GM20431 (cell line): ENCODE data around the gene CCM2L.

Experiments used
- in situ Hi-C: fragments of 300-500 bp; cut with MseI, MboI; formaldehyde crosslinking; loops from one replicate; pipeline ENCODE4 v1.15.0; 2020; ENCODE audit warnings: low sequenced_read_pairs; ENCODE audit not compliant: unreplicated experiment

CCM2L gene

GRCh38 chr20:32010101-32010500 is at the start of gene CCM2L:
Gene CCM2L (plus strand): TSS chr20:32010438. CDS start chr20:32010455, 17 bp downstream.
- in situ Hi-C loops = no loop called here

DNA sequence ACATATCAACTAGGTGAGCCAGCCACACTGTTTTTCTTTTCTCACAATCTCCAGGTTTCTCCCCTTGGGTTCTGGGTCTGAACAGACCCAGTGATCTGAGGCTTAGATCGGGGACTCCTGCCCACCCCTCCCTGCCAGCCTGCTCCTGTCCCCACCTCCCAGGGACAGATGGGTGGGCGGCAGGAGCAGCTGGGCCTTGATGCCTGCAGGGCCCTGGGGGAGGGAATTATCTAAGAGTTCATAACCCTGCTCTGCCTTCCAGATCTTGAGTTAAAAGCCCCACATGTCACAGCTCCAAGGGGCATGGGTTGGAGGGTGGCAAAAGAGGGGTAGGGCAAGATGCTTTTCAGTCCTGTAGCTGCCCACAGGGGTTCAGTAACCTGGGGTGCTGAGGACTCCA is 47.5 kb upstream of the CCM2L start:
- in situ Hi-C loops = no loop called here

GRCh38 chr20:31963889-31964288 is 46.3 kb upstream of the CCM2L start:
- in situ Hi-C loops = no loop called here

DNA sequence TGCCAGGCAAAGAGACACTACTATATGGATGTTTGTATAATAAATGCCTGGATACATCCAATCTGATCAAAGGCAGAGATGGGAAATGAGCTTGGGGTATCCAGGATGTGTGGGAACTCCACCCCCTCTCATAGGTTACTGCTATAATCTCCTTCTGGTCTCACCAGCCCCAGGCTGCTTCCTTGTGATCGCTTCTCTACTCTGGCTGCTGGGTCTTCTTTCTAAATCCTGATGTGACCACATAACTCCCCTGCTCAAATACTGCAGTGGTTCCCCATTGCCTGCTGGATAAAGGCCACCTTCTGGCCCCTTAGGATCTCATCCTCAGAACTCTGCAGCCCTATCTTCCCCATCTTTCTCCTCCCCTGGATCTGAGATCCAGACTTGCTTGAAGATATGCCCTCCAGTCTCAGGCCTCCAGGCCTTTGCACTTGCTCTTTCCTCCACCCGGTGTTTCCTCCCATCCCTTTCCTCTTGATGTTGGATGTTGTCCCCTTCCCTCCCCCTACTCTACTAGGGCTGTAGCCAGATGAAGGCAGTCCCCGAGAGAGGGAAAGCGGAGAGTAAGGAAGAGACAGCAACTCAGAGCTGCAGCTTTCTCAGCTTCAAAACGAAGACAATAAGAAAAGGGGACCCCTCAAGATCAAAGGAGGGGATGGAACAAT is 43.1 kb upstream of the CCM2L start:
- in situ Hi-C loops = no loop called here

DNA sequence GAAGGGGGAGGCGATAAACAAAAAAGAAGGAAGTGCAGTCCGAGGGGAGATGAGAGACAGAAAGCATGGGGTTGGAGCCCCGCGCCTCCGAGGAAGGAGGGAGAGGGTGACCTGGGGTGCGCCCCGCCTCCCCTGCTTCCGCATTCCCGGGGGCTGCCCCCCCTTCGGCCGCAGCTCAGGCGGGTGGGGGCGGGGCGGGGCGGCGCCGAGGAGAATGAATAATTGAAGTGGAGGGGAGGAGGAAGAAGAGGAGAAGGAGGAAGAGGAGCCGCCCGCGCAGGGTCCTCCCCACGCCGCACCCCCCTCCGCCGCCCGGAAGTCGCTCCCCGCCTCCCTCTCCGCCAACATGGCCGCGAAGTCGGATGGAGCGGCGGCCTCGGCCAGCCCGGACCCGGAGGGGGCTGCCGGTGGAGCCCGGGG is 42.4 kb upstream of the CCM2L start, which contains the start of gene XKR7:
Gene XKR7, plus strand, starts transcription at position 322 of the 420 bp plus-strand sequence. Its CDS starts 25 bp downstream, at position 347.
- in situ Hi-C loops = no loop called here

DNA sequence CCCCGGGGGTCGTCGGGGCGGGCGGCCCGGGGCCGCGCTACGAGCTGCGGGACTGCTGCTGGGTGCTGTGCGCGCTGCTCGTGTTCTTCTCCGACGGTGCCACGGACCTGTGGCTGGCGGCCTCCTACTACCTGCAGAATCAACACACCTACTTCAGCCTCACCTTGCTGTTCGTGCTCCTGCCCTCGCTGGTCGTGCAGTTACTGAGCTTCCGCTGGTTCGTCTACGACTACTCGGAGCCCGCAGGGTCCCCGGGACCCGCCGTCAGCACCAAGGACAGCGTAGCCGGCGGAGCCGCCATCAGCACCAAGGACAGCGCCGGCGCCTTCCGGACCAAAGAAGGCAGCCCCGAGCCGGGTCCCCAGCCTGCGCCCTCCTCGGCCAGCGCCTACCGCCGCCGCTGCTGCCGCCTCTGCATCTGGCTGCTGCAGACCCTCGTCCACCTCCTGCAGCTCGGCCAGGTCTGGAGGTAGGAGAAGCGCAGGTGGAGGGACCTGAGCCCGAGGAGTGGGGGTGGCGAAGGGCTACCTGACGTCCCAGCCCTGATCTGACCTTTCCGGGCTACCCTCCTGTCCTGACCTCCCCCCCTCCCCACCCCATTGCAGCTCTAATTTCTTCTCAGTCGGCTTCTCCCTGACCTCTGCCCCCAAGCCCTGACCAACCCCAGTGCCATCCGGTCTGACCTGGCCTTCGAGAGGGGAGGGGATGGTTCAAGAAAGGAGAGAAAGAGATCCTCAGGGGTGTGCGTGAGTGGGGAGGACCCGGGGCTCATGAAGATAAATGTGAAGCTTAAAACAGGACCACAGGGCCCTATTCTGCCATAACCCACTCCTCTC is 41.7 kb upstream of the CCM2L start:
- in situ Hi-C loops = no loop called here

DNA sequence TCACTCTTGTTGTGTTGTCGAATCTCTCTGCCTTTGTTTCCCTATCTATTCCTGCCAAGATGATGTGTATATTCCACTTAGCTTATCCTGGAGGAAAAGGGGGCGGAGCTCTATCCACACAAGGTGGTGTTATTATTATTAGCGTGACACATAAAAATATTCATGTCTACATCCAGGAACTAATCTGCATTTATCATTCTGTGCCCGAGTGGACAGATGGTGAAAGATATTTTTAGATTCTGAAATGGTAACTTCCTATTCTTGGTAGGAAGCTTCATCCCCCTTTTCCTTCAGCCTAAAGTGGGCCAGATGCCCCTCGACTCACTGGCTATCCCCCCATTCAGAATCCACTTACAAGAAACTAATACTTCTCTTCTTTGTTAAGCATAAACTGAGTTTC is 40.2 kb upstream of the CCM2L start:
- in situ Hi-C loops = no loop called here

DNA sequence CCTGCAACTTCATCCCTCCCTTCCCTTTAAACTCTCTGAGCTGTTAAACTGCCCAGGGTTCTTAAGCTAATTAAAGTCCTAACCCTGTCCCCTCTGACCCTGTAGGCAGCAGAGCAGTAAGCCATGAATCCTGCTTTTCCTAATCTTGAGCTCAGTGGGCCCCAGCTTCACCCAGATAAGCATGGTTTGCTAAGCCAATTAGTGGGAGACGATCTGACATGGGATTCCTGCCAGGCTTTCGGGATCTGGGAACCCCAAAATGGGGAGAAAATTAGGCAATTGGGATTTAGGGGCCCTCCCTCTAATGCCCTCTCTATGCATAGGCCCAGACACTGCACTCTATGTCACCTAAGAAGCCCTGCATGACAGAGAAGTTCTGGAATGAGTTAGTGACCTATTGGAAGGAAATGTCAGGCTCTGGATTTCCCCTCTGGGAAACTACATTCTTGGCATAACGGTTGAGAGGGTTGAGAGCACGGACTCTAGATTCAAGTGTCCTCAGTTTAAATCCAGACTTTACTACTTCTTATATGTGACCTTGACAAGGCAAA is 37.7 kb upstream of the CCM2L start:
- in situ Hi-C loops = no loop called here

- in situ Hi-C loops = no loop called here
Observed at GRCh38 chr20:31974296-31974695, 35.9 kb upstream of the CCM2L start.

DNA sequence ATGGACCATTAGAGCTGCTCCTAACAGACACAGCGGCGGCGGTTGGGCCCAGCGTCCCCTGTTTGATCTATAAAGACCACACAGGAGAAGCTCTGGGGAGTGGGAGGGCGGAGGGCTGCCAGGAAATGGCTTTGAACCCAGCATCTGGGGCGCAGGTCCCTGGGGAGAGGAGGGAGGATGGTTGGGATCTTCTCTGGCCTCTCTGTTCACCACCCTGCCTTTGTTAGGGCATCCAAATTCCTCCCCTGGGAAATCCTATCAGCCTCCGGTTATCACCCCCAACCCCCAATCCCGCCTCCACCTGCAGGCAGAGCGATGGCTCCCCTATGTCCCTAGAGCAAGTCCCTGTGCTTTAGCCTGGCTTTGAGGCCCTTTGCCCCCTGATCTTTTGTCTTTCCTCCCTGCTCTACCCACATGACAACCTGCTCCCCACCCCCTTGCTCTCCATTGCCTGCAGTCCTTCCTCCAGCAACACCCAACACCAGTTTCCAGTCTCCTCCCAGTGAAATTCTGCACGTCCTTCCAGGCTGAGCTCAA is 35.2 kb upstream of the CCM2L start:
- in situ Hi-C loops = no loop called here

DNA sequence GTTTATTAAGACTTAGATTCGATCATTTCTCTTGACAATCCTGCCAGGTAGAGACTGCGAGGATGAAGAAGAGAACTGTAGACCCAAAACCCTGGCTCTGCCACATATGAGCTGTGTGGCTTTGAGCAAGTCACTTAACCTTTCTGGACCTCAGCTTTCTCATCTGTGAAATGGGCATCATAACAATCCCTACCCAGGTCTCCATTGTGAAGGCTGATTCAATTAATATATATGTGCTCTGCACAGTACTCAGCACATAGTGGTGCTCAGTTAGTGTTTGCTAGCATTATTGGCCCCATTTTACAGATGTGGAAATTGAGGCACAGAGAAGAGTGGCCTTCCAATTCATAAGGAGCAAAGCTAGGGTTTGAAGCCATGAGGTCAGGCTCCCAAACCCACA is 34.4 kb upstream of the CCM2L start:
- in situ Hi-C loops = no loop called here

DNA sequence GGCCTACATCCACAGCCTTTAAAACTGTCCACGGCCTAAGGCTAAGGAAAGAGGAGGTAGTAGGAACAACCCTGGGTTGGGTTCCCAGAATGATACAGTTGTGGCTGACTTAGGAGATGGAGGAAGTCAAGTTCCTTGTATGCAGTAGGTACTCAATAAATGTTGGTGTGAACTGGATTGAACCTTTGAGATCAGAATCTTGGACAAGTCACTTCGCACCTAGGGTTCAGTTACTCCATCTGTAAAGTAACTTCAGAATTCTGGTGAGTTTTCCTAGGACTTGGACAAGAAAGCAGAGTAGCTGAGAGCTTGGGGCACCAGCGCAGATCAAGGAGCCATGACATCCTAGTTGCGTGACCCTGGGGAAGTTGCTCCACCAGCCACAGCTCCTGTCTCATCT is 33.2 kb upstream of the CCM2L start:
- in situ Hi-C loops = no loop called here

DNA sequence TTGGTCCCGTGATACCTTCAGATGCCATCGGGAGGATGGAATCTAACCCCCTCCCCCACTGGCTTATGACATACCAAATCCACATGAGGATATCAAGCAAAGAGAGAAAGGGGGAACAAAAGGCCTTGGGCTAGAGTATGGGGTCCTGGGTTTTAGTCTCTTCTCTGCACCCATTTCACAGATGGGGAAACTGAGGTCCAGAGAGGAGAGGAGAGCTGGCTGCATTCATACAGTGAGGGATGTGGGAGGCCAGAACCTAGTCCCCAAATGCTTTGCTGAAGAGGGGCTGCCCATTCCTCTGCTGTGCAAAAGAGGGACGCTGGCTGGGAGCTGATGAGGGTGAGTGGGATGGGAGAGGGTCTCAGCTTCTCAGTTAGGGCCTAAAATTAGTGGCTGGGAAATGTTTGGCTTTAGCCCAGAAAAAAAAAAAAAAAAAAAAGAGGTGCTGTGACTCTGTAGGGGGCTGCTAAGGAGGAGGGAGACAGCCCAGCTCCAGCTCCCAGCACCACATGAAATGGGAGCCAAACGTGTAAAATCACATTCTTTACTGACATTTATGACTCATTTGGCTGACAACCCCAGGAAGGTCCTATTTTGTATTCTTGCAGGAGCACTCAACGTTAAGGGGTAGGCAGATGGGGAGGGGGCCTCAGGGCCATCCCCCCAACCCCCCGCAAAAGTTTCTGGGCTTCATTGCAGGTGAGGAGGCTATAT is 30.4 kb upstream of the CCM2L start:
- in situ Hi-C loops = no loop called here

DNA sequence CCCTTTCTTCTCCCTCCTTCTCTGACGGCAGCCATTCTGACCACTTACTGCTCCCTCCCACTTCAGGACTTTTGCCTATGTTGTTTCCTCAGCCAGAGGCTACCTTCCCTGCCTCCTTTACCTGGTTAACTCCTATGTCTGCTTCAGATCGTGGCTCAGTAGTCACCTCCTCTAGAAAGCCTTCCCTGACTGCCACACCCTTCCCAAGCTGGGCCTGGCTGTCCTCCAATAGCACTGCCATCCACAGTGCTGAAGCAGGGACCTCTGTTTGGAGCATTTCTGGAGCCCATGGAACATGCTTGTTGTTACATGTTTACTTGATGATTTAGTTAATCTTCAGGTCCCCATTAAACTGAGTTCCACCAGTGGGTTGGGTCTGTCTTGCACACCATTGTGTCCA is 28.5 kb upstream of the CCM2L start:
- in situ Hi-C loops = no loop called here

- in situ Hi-C loops = no loop called here
Observed at GRCh38 chr20:31984981-31985471, 25.2 kb upstream of the CCM2L start.

GRCh38 chr20:31987744-31988143 is 22.5 kb upstream of the CCM2L start:
- in situ Hi-C loops = no loop called here

- in situ Hi-C loops = no loop called here
Observed at GRCh38 chr20:31988430-31989015, 21.7 kb upstream of the CCM2L start.

DNA sequence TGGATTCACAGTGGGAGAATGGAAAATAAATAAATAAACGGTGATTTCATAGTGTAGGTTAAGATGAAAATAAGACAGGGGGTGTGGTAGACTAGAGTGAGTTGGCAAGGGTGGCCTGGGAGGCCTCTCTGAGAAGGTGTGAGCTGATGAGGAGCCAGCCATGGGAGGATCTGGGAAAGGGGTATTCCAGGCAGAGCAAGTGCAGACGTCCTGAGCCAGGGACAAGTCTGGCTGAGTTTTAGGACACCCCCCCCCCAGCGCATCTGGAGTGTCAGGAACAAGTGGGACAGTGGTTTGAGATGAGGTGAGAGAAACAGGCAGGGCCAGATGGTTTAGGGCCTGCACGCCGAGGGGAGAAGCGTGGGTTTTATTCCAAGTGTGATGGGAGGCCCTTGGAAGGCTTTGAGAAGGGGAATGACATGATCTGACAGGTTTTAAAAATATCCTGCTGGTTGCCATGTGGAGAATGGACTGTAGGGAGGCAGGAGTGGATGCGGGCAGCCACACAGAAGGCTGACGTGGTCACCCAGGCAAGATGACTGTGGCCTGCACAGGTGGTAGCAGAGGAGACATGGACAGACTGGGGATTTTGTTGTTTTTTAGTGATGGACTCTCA is 21.1 kb upstream of the CCM2L start:
- in situ Hi-C loops = no loop called here

DNA sequence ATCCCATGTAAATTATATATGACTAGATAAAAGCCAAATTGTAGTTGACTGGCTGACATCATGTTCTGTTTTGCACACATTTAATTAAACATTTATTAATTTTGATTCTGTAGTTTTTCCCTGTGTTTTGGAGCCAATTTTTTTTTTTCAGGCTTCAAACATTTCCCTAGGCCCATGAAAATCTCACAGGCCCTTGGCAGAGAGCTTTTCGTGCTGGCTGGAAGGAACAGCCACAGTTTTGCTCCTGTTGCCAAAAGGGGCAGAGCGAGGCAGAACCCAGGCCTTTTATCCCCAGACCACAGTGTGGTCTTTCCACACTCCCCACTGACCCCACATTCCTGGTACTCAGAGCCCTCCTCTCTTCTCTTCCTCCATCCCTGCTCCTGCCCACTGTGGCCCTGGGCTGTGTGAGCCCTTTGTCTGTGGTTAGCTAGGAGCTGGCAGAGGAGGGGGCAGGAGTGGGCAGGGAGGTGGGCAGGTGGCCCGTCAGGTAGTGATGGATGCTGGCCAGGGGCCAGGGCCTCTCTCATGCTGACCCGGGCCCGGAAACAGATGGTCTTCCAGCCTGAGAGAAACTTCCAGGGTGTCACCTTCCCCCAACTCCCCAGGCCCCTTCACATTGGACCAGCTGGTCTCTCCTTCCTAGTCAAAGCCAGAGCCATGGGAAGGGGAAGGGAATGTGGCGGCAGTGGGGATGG is 19.4 kb upstream of the CCM2L start:
- in situ Hi-C loops = no loop called here
